GM12878 (cell line): ENCODE results near the gene C1QTNF5. TPM values are rescaled to one million over a fixed set of nuclear protein-coding genes. Genes with fewer than 3 reads are reported as not detected.

Experiments used
- ATAC-seq: fragments of 200-7000 bp; cut with Tn5 transposase; 3 replicates; pipeline ENCODE4 v1.9.1; 2020; ENCODE audit warnings: mild to moderate bottlenecking, moderate library complexity
- BruUV-seq: library from RNA; stranded (reverse); fragments of 400-500 nt; replicated peaks from 2 replicates; lab custom pipeline; 2021; lab: Mats Ljungman, UMichigan
- CTCF ChIA-PET: fragments of 300-600 bp; sonication (Branson Sonifier 250); formaldehyde crosslinking; extraction: SDS; loops from one replicate; lab custom pipeline; 2021; ENCODE audit warnings: inconsistent platforms; lab: Yijun Ruan, JAX
- POLR2A ChIA-PET: fragments of 350-600 bp; formaldehyde crosslinking; extraction: SDS; loops from one replicate; lab custom pipeline; 2021; ENCODE audit warnings: inconsistent platforms; lab: Charles Lee
- RAD21 ChIA-PET: fragments of 300-600 bp; sonication (Branson Sonifier 250); formaldehyde crosslinking; loops from one replicate; lab custom pipeline; 2023; ENCODE audit warnings: antibody characterized with exemption; ENCODE audit not compliant: unreplicated experiment; lab: Charles Lee
- SMC1A ChIA-PET: fragments of 300-600 bp; sonication (Branson Sonifier 250); formaldehyde crosslinking; loops from one replicate; lab custom pipeline; 2023; ENCODE audit not compliant: unreplicated experiment, uncharacterized antibody; lab: Charles Lee
- DNase-seq: peaks from one replicate; pipeline ENCODE4 v3.0.0-alpha.2; 2011; ENCODE audit warnings: low read depth, low spot score
- FAIRE-seq: peaks from 3 replicates; lab custom pipeline; 2011; peaks lifted over from hg19 to GRCh38; lab: Jason Lieb, UNC
- H2AFZ ChIP-seq: 2 replicates; pipeline ENCODE4 v1.6.0; 2011; ENCODE audit warnings: low read depth, low read length, control low read depth; ENCODE audit not compliant: control insufficient read depth
- H3K27ac ChIP-seq: 2 replicates; pipeline ENCODE4 v1.5.1; 2011; ENCODE audit warnings: control low read depth; ENCODE audit not compliant: control insufficient read depth, insufficient read depth
- H3K27me3 ChIP-seq, 2 experiments: replicated peaks in 1 of 2; 2 replicates each; pipeline versions ENCODE4 v1.6.0 to v1.6.1; 2011; ENCODE audit warnings: low read length in 1 of 2; ENCODE audit not compliant: control insufficient read depth in 2 of 2, insufficient read depth in 2 of 2
- H3K36me3 ChIP-seq, 2 experiments: 2 replicates each; pipeline ENCODE4 v1.5.1; 2011; ENCODE audit warnings: low read length in 1 of 2; ENCODE audit not compliant: control insufficient read depth in 2 of 2, insufficient read depth in 2 of 2
- H3K4me1 ChIP-seq: 2 replicates; pipeline ENCODE4 v1.6.1; 2011; ENCODE audit warnings: mild to moderate bottlenecking, low read length, moderate library complexity, mixed read lengths; ENCODE audit not compliant: control insufficient read depth, insufficient read depth
- H3K4me2 ChIP-seq: 2 replicates; pipeline ENCODE4 v1.6.0; 2011; ENCODE audit warnings: control low read depth; ENCODE audit not compliant: control insufficient read depth, insufficient read depth
- H3K4me3 ChIP-seq: fragments of 200-600 bp; sonication (generic); 2 replicates; pipeline ENCODE4 v1.5.1; 2016
- H3K79me2 ChIP-seq: 2 replicates; pipeline ENCODE4 v1.6.0; 2011; ENCODE audit warnings: low read length; ENCODE audit not compliant: control insufficient read depth, insufficient read depth
- H3K9ac ChIP-seq: 2 replicates; pipeline ENCODE4 v1.8.0; 2011; ENCODE audit warnings: low read length, control low read depth, mixed read lengths; ENCODE audit not compliant: control insufficient read depth, insufficient read depth
- H3K9me3 ChIP-seq: replicated peaks from 3 replicates; pipeline ENCODE4 v1.5.1; 2011; ENCODE audit warnings: mild to moderate bottlenecking, low read length; ENCODE audit not compliant: control insufficient read depth, insufficient read depth
- H4K20me1 ChIP-seq: 2 replicates; pipeline ENCODE4 v1.6.0; 2011; ENCODE audit not compliant: control insufficient read depth, insufficient read depth
- BCL11A ChIP-seq: IDR thresholded peaks from 2 replicates; pipeline ENCODE4 v1.6.1; 2011; ENCODE audit warnings: low read depth, low read length
- ESRRA ChIP-seq: IDR thresholded peaks from 2 replicates; pipeline ENCODE4 v1.6.1; 2012; ENCODE audit warnings: mild to moderate bottlenecking, low read length, improper control_type of control experiment
- ETV6 ChIP-seq, 2 experiments: fragments of 450-650 bp in 1 of 2; IDR thresholded peaks in 1 of 2; conservative IDR thresholded peaks in 1 of 2; 2 replicates each; pipeline ENCODE4 v1.6.1; 2014; ENCODE audit warnings: antibody characterized with exemption in 1 of 2, borderline replicate concordance in 1 of 2, low read depth in 1 of 2, mild to moderate bottlenecking in 1 of 2, moderate library complexity in 1 of 2
- FOS ChIP-seq: IDR thresholded peaks from 3 replicates; pipeline ENCODE4 v1.6.1; 2011; ENCODE audit warnings: borderline replicate concordance; ENCODE audit not compliant: insufficient read length; ENCODE audit errors: extremely low read depth
- HDGF ChIP-seq: fragments of 450-650 bp; IDR thresholded peaks from 2 replicates; pipeline ENCODE4 v1.6.1; 2016; ENCODE audit warnings: antibody characterized with exemption
- MTA3 ChIP-seq: IDR thresholded peaks from 2 replicates; pipeline ENCODE4 v1.6.1; 2012; ENCODE audit warnings: low read length, inconsistent platforms, borderline replicate concordance
- NBN ChIP-seq: fragments of 450-650 bp; IDR thresholded peaks from 2 replicates; pipeline ENCODE4 v1.6.1; 2016
- NRF1 ChIP-seq: conservative IDR thresholded peaks from 2 replicates; pipeline ENCODE4 v1.6.1; 2011; ENCODE audit warnings: mild to moderate bottlenecking, low read depth, low read length, improper control_type of control experiment
- PAX8 ChIP-seq: fragments of 450-650 bp; IDR thresholded peaks from 2 replicates; pipeline ENCODE4 v1.6.1; 2017; ENCODE audit warnings: mild to moderate bottlenecking, moderate library complexity
- PML ChIP-seq: IDR thresholded peaks from 2 replicates; pipeline ENCODE4 v1.6.1; 2012; ENCODE audit warnings: low read length, inconsistent platforms
- RB1 ChIP-seq: fragments of 450-650 bp; formaldehyde crosslinking; IDR thresholded peaks from 2 replicates; pipeline ENCODE4 v1.6.1; 2017; ENCODE audit warnings: mild to moderate bottlenecking, borderline replicate concordance
- STAT1 ChIP-seq: fragments of 450-650 bp; conservative IDR thresholded peaks from 2 replicates; pipeline ENCODE4 v1.6.1; 2014; ENCODE audit warnings: antibody characterized with exemption, mild to moderate bottlenecking
- TCF3 ChIP-seq: IDR thresholded peaks from 2 replicates; pipeline ENCODE4 v1.6.1; 2012; ENCODE audit warnings: low read depth, mild to moderate bottlenecking, low read length, borderline replicate concordance; ENCODE audit not compliant: insufficient read depth
- ZNF592 ChIP-seq: fragments of 450-650 bp; IDR thresholded peaks from 2 replicates; pipeline ENCODE4 v1.6.1; 2017; ENCODE audit warnings: mild to moderate bottlenecking, moderate library complexity
- WGBS: methylation state at CpG from one replicate; pipeline ENCODE4 v1.1.6; 2016; ENCODE audit warnings: low lambda C conversion rate; ENCODE audit not compliant: insufficient replicate concordance, insufficient coverage; ENCODE audit errors: missing lambda C conversion rate; 5-methylcytosine and 5-hydroxymethylcytosine counted together
- in situ Hi-C: fragments of 300-500 bp; cut with MboI; formaldehyde crosslinking; loops from 9 replicates; pipeline ENCODE4 v1.14.3; 2018; ENCODE audit warnings: mixed read lengths
- intact Hi-C: fragments of 100-400 bp; cut with micrococcal nuclease; formaldehyde crosslinking; loops from one replicate; pipeline ENCODE4 v1.14.2; 2022; ENCODE audit not compliant: unreplicated experiment
- polyA plus RNA-seq, 11 experiments: library from polyadenylated mRNA; depleted of rRNA in 4 of 11; unstranded in 6 of 11; stranded (reverse) in 5 of 11; fragments of >200 nt; fragmentation: Nextera tagmentation in 4 of 11; fragmentation: Illumina TruSeq in 1 of 11; extraction: Ambion mirVana in 4 of 11; extraction: Trizol in 1 of 11; gene quantifications; 1 replicate in 1 of 11; 2 replicates in 10 of 11; pipeline versions ENCODE4 v1.2.1 to v1.2.3, GENCODE V29; 2011 to 2016; ENCODE audit warnings: inconsistent platforms in 2 of 11, missing spikeins in 2 of 11, low read depth in 1 of 11
- total RNA-seq, 4 experiments: library from RNA; depleted of rRNA in 3 of 4; stranded (reverse); fragments of >200 nt in 3 of 4; fragmentation: Illumina TruSeq in 1 of 4; extraction: Trizol in 1 of 4; gene quantifications; 2 replicates each; pipeline versions ENCODE4 v1.2.1 to v1.2.3, GENCODE V29; 2013 to 2021
- TF ChIP-seq, protein P1 (sequence below): IDR thresholded peaks from 2 replicates; pipeline ENCODE4 v1.6.1; 2012; ENCODE audit warnings: mild to moderate bottlenecking, low read depth, low read length

The C1QTNF5 gene
- total and polyA plus RNA-seq, 10 of the 15 experiments (the other 5 are each of a cell fraction or from before 2014, with no cell fraction given), result not detected

DNA sequence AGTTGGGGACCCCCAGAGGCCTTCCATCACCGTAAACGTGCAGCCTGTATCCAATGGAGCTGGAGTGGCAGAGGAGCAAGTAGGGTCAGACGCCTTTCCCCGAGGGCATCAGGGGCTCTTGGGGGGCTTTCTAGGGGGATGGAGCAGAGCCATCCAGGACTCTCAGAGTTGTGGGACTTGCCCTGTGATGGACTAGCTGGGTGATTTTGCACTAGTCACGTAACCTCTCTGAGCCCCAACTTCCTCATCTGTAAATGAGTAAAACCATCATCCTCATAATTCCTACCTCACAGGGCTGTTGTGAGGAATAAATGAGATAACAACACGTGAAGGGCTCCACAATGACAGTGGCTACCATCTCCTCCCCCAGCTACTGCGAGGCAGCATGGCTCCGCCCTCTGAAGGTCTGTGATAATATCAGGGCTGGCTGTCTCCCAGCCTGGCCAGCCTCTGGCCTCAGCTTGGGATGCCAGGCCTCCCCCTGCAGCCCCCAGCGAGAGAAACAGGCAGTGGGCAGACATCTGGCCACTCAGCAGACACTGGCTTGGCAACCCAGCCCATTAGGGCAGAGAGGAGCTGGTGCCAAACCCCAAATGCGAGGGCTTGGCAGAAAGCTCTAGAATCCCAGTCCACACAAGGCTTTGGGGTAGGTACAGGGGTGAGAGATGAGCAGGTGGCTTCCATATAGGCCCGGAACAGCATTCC lies 34.1 kb upstream of the C1QTNF5 start:
- no peak for TF ChIP-seq PAX8
- no peak for TF ChIP-seq FOS
- TF ChIP-seq MTA3, result no peak
- TF ChIP-seq, protein P1, sequence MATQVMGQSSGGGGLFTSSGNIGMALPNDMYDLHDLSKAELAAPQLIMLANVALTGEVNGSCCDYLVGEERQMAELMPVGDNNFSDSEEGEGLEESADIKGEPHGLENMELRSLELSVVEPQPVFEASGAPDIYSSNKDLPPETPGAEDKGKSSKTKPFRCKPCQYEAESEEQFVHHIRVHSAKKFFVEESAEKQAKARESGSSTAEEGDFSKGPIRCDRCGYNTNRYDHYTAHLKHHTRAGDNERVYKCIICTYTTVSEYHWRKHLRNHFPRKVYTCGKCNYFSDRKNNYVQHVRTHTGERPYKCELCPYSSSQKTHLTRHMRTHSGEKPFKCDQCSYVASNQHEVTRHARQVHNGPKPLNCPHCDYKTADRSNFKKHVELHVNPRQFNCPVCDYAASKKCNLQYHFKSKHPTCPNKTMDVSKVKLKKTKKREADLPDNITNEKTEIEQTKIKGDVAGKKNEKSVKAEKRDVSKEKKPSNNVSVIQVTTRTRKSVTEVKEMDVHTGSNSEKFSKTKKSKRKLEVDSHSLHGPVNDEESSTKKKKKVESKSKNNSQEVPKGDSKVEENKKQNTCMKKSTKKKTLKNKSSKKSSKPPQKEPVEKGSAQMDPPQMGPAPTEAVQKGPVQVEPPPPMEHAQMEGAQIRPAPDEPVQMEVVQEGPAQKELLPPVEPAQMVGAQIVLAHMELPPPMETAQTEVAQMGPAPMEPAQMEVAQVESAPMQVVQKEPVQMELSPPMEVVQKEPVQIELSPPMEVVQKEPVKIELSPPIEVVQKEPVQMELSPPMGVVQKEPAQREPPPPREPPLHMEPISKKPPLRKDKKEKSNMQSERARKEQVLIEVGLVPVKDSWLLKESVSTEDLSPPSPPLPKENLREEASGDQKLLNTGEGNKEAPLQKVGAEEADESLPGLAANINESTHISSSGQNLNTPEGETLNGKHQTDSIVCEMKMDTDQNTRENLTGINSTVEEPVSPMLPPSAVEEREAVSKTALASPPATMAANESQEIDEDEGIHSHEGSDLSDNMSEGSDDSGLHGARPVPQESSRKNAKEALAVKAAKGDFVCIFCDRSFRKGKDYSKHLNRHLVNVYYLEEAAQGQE, result no peak
- TF ChIP-seq NBN, result no peak
- no peak for TF ChIP-seq NRF1
- no peak for TF ChIP-seq PML
- TF ChIP-seq ETV6 (conservative IDR thresholded peaks at IDR 0.05 in 1 of 2, IDR thresholded peaks at IDR 0.05 in 1 of 2; ENCODE audit: borderline replicate concordance in 1 of 2, low read depth in 1 of 2), result no peak
- no peak for TF ChIP-seq HDGF
- TF ChIP-seq ZNF592, result no peak
- TF ChIP-seq ESRRA, result no peak
- no peak for TF ChIP-seq RB1
- no peak for TF ChIP-seq BCL11A
- no peak for TF ChIP-seq TCF3
- no peak for TF ChIP-seq STAT1
- WGBS, result 21% methylated on average over 11 of the region's 11 CpGs
- intact Hi-C loops (no loop called here), in situ Hi-C loops (no loop called here)
- Histone ChIP-seq H3K79me2 (no peaks in the 10 kb centered on the region), H3K4me1 (no peaks in the 10 kb centered on the region), H3K27me3 (peaks cover 0 to 3% of the 10 kb centered on the region in 2 experiments; a peak in 2 of 4 replicates), H3K27ac (no peak overlapping the region), H3K9ac (no peak overlapping the region), H3K36me3 (no peaks in the 10 kb centered on the region), H3K9me3 (no peaks in the 10 kb centered on the region), H4K20me1 (no peaks in the 10 kb centered on the region), H2AFZ (no peak overlapping the region), H3K4me2 (no peak overlapping the region), H3K4me3 (no peak overlapping the region)
- DNase-seq (no peak), FAIRE-seq (no peak), ATAC-seq (peak; percentile 17; the same call in 1 of the 3 replicates)
- ChIA-PET CTCF (interaction anchor here (1.0 to 17.9 kb wide), 12 partner anchors 8 to 100 kb away, joined by 3 to 183 read pairs (median 6); no protein-coding TSS in a partner anchor), RAD21 (interaction anchor here (1.3 to 5.1 kb wide), 8 partner anchors 13 to 102 kb away, joined by 3 to 47 read pairs (median 4); no protein-coding TSS in a partner anchor), SMC1A (interaction anchor here (5.5 kb wide), 1 partner anchor 19 kb away, joined by 31 read pairs; no protein-coding TSS in a partner anchor), POLR2A (no interaction called here)
- BruUV-seq, result no TSS peak
